HepG2 (cell line): ENCODE data around the gene ZBED5. TPM values are rescaled to one million over a fixed set of nuclear protein-coding genes. Genes with fewer than 3 reads are reported as not detected.

ENCODE experiments used
- ATAC-seq: fragments of 200-7000 bp; cut with Tn5 transposase; 3 replicates; pipeline ENCODE4 v1.9.1; 2020; ENCODE audit warnings: mild to moderate bottlenecking, moderate library complexity
- BruUV-seq: library from RNA; stranded (reverse); fragments of 400-500 nt; replicated peaks from 2 replicates; lab custom pipeline; 2021; lab: Mats Ljungman, UMichigan
- CTCF ChIA-PET: fragments of 300-600 bp; formaldehyde crosslinking; extraction: SDS; loops from one replicate; lab custom pipeline; 2021; ENCODE audit warnings: low total read pairs, inconsistent platforms, low intra/inter-chr PET ratio; lab: Yijun Ruan, JAX
- POLR2A ChIA-PET: fragments of 350-600 bp; sonication (Branson Sonifier 250); formaldehyde crosslinking; loops from one replicate; lab custom pipeline; 2020; ENCODE audit warnings: antibody characterized with exemption, inconsistent platforms; lab: Yijun Ruan, JAX
- DNase-seq: peaks from one replicate; pipeline ENCODE4 v3.0.0-alpha.2; 2015; ENCODE audit warnings: low spot score
- FAIRE-seq: peaks from 3 replicates; lab custom pipeline; 2011; peaks lifted over from hg19 to GRCh38; lab: Jason Lieb, UNC
- H2AFZ ChIP-seq: one replicate; pipeline ENCODE4 v1.6.1; 2011; ENCODE audit warnings: low read length, inconsistent platforms
- H3K27ac ChIP-seq: fragments of 300-600 bp; 3 replicates; pipeline ENCODE4 v1.8.0; 2011; ENCODE audit warnings: mixed run types, mild to moderate bottlenecking, mixed read lengths, low read length, inconsistent platforms; ENCODE audit not compliant: insufficient read depth; ENCODE audit errors: extremely low read length
- H3K27me3 ChIP-seq, 2 experiments: fragments of 200-600 bp in 1 of 2; 2 replicates in 1 of 2; 3 replicates in 1 of 2; pipeline versions ENCODE4 v1.6.0 to v1.8.0; 2011; ENCODE audit warnings: low read length in 2 of 2, mild to moderate bottlenecking in 2 of 2, moderate library complexity in 2 of 2, inconsistent platforms in 1 of 2; ENCODE audit not compliant: insufficient read depth in 2 of 2, control insufficient read depth in 1 of 2
- H3K36me3 ChIP-seq, 2 experiments: fragments of 200-600 bp in 1 of 2; replicated peaks in 1 of 2; 2 replicates in 1 of 2; 3 replicates in 1 of 2; pipeline versions ENCODE4 v1.5.1 to v1.8.0; 2011; ENCODE audit warnings: low read length in 2 of 2, inconsistent platforms in 1 of 2; ENCODE audit not compliant: insufficient read depth in 2 of 2, control insufficient read depth in 1 of 2
- H3K4me1 ChIP-seq: 2 replicates; pipeline ENCODE4 v1.5.1; 2012; ENCODE audit warnings: low read length, inconsistent platforms; ENCODE audit not compliant: insufficient read depth
- H3K4me2 ChIP-seq: 2 replicates; pipeline ENCODE4 v1.6.0; 2011; ENCODE audit warnings: low read depth, low read length, inconsistent platforms
- H3K4me3 ChIP-seq, 3 experiments: fragments of 200-600 bp in 1 of 3; sonication (generic), shearing (Covaris generic) in 1 of 3; replicated peaks in 1 of 3; 2 replicates each; pipeline ENCODE4 v1.5.1; 2011 to 2016; ENCODE audit warnings: low read length in 3 of 3, inconsistent platforms in 2 of 3, low read depth in 2 of 3, mild to moderate bottlenecking in 2 of 3, control low read depth in 1 of 3, mixed read lengths in 1 of 3; ENCODE audit not compliant: insufficient read depth in 1 of 3
- H3K79me2 ChIP-seq: one replicate; pipeline ENCODE4 v1.6.1; 2011; ENCODE audit warnings: low read length, inconsistent platforms; ENCODE audit not compliant: insufficient read depth
- H3K9ac ChIP-seq: 2 replicates; pipeline ENCODE4 v1.6.0; 2011; ENCODE audit warnings: mild to moderate bottlenecking, low read depth, low read length, inconsistent platforms; ENCODE audit not compliant: insufficient read depth
- H3K9me3 ChIP-seq: 2 replicates; pipeline ENCODE4 v1.5.1; 2012; ENCODE audit warnings: mild to moderate bottlenecking, low read length
- H4K20me1 ChIP-seq: 2 replicates; pipeline ENCODE4 v1.6.0; 2011; ENCODE audit warnings: inconsistent platforms, mild to moderate bottlenecking, low read length, moderate library complexity; ENCODE audit not compliant: insufficient read depth
- BORCS8-MEF2B ChIP-seq: sonication (generic); formaldehyde crosslinking; IDR thresholded peaks from 2 replicates; pipeline ENCODE4 v1.8.0; 2022; ENCODE audit warnings: mild to moderate bottlenecking, missing genetic modification reagents
- CBX2 ChIP-seq, 2 experiments: fragments of 200-600 bp in 1 of 2; sonication (generic); formaldehyde crosslinking in 1 of 2; IDR thresholded peaks; 2 replicates each; pipeline versions ENCODE4 v1.7.0 to v1.8.1; 2018 to 2022; ENCODE audit warnings: low read depth in 2 of 2, low read length in 1 of 2, mild to moderate bottlenecking in 1 of 2, missing genetic modification reagents in 1 of 2
- FUBP1 ChIP-seq: sonication (generic); formaldehyde crosslinking; IDR thresholded peaks from 2 replicates; pipeline ENCODE4 v1.5.1; 2020; ENCODE audit warnings: missing genetic modification reagents, mild to moderate bottlenecking, borderline replicate concordance
- HOXA3 ChIP-seq: sonication (generic); formaldehyde crosslinking; IDR thresholded peaks from 2 replicates; pipeline ENCODE4 v1.5.0; 2020; ENCODE audit warnings: missing genetic modification reagents
- RNF2 ChIP-seq: fragments of 450-650 bp; conservative IDR thresholded peaks from 2 replicates; pipeline ENCODE4 v1.6.1; 2016; ENCODE audit warnings: low read depth
- RXRA ChIP-seq: sonication (generic); formaldehyde crosslinking; IDR thresholded peaks from 2 replicates; pipeline ENCODE4 v1.5.1; 2020; ENCODE audit warnings: missing genetic modification reagents
- SP140L ChIP-seq: sonication (generic); formaldehyde crosslinking; IDR thresholded peaks from 2 replicates; pipeline ENCODE4 v1.4.0; 2020; ENCODE audit warnings: missing genetic modification reagents, borderline replicate concordance
- ZC3H13 ChIP-seq: sonication (generic); formaldehyde crosslinking; IDR thresholded peaks from 2 replicates; pipeline ENCODE4 v1.8.1; 2023; ENCODE audit warnings: mild to moderate bottlenecking, missing genetic modification reagents, moderate library complexity
- ZNF468 ChIP-seq: sonication (generic); formaldehyde crosslinking; IDR thresholded peaks from 2 replicates; pipeline ENCODE4 v1.8.0; 2022; ENCODE audit warnings: mild to moderate bottlenecking, moderate library complexity, missing genetic modification reagents
- WGBS: methylation state at CpG from one replicate; pipeline ENCODE4 v1.1.6; 2017; ENCODE audit warnings: low lambda C conversion rate; 5-methylcytosine and 5-hydroxymethylcytosine counted together
- in situ Hi-C: cut with HindIII; loops from 2 replicates; pipeline ENCODE4 v1.10.0; 2017; ENCODE audit warnings: low pct_unique_long_range_greater_than_20kb; ENCODE audit not compliant: extremely low pct_ligation_motif_present
- intact Hi-C: fragments of 100-400 bp; cut with micrococcal nuclease; formaldehyde crosslinking; loops from one replicate; pipeline ENCODE4 v1.10.0; 2022; ENCODE audit not compliant: unreplicated experiment
- polyA plus RNA-seq, 8 experiments: library from polyadenylated mRNA; depleted of rRNA in 3 of 8; stranded (reverse) in 7 of 8; unstranded in 1 of 8; fragments of >200 nt; fragmentation: Illumina TruSeq in 4 of 8; extraction: Trizol in 4 of 8; gene quantifications; 2 replicates each; pipeline versions ENCODE4 v1.2.1 to v1.2.3, GENCODE V29; 2011 to 2016; ENCODE audit warnings: low read depth in 4 of 8, missing spikeins in 1 of 8, mixed read lengths in 1 of 8; ENCODE audit not compliant: insufficient read depth in 1 of 8
- total RNA-seq, 5 experiments: library from RNA; depleted of rRNA; stranded (reverse); fragments of >200 nt; fragmentation: Illumina TruSeq; extraction: Trizol; gene quantifications; 2 replicates each; pipeline ENCODE4 v1.2.3, GENCODE V29; 2016; ENCODE audit warnings: low read depth in 1 of 5
- TF ChIP-seq, protein P1 (sequence below): sonication (generic); formaldehyde crosslinking; IDR thresholded peaks from 2 replicates; pipeline ENCODE4 v1.4.0; 2020; ENCODE audit warnings: mild to moderate bottlenecking, missing genetic modification reagents, borderline replicate concordance
- TF ChIP-seq, protein P2 (sequence below): sonication (generic); formaldehyde crosslinking; conservative IDR thresholded peaks from 2 replicates; pipeline ENCODE4 v1.8.0; 2022; ENCODE audit warnings: mild to moderate bottlenecking, moderate library complexity, missing genetic modification reagents

Gene ZBED5
- total and polyA plus RNA-seq, 2 of the 13 experiments (the other 11 are each of a cell fraction or from before 2014, with no cell fraction given): 18.2 to 38.6 TPM

DNA sequence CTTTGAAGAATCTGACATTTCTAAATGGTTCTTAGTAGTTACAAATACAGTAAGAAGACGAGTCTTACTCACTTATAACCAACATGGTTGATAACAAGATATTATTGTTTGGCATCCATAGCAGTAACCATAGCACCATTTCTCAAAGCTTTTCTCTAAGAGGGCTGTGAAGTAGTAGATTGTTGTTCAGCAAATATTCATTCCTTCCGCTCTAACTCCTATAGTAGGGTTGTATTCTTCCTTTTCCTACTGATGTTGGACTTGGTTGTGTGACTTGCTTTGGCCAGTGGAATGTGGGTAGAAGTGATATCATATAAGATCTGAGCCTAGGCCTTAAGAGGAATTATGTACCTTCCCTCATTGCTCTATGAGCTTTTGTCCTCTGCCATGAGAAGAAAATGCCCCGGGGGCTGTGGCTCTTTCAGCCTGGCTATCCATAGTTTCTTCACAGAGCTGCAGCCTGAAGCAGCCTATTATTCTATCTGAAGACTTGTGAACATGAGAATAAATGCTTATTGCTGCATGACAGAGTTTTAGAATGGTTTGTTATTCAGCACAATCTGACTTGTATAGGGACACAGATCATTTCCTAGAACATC is 28.9 kb upstream of the ZBED5 start (continued):
- TF ChIP-seq, protein P1, sequence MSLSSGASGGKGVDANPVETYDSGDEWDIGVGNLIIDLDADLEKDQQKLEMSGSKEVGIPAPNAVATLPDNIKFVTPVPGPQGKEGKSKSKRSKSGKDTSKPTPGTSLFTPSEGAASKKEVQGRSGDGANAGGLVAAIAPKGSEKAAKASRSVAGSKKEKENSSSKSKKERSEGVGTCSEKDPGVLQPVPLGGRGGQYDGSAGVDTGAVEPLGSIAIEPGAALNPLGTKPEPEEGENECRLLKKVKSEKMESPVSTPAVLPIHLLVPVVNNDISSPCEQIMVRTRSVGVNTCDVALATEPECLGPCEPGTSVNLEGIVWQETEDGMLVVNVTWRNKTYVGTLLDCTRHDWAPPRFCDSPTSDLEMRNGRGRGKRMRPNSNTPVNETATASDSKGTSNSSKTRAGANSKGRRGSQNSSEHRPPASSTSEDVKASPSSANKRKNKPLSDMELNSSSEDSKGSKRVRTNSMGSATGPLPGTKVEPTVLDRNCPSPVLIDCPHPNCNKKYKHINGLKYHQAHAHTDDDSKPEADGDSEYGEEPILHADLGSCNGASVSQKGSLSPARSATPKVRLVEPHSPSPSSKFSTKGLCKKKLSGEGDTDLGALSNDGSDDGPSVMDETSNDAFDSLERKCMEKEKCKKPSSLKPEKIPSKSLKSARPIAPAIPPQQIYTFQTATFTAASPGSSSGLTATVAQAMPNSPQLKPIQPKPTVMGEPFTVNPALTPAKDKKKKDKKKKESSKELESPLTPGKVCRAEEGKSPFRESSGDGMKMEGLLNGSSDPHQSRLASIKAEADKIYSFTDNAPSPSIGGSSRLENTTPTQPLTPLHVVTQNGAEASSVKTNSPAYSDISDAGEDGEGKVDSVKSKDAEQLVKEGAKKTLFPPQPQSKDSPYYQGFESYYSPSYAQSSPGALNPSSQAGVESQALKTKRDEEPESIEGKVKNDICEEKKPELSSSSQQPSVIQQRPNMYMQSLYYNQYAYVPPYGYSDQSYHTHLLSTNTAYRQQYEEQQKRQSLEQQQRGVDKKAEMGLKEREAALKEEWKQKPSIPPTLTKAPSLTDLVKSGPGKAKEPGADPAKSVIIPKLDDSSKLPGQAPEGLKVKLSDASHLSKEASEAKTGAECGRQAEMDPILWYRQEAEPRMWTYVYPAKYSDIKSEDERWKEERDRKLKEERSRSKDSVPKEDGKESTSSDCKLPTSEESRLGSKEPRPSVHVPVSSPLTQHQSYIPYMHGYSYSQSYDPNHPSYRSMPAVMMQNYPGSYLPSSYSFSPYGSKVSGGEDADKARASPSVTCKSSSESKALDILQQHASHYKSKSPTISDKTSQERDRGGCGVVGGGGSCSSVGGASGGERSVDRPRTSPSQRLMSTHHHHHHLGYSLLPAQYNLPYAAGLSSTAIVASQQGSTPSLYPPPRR (CRISPR knock-in tag): no peak

DNA sequence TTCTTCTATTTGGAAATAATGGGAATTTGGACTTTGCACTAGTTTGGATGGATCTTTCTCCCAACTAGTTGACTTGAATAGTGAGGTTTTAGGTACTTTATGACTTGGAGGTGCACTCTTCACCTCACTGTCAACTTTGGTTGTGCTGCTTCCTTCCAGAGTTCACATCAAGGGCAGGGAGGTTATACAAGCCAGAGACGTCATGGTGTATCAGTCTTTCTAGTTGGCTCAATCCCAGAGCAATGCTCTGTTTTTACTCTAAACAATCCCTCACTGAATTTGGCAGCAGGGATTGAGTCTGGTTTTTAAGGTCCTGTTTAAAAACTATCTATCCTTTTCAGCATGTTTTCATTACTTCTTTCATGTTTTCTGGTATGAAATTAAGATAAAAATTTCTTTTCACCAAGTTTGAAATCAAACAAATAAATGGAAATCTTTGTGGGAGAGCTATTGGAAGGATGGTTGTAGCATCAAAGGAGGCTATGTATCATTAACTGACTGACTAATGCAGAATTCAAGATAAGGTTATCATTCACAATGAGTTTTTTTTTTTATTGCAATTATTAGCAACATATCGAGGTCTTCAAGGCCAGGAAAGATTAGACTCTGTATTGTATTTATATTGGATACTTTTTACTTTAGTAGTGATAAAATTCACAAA is 28.0 kb upstream of the ZBED5 start:
- DNase-seq (no peak), ATAC-seq (no peak), FAIRE-seq (no peak)
- in situ Hi-C loops: no loop called here
- BruUV-seq: no TSS peak
- no peak overlapping the region for H3K9ac ChIP-seq
- H3K4me1 ChIP-seq: no peaks in the 10 kb centered on the region
- H3K4me3 ChIP-seq: no peak overlapping the region
- H4K20me1 ChIP-seq: no peaks in the 10 kb centered on the region
- H2AFZ ChIP-seq: no peak overlapping the region
- CTCF ChIA-PET: no interaction called here
- no peak overlapping the region for H3K27ac ChIP-seq
- no peaks in the 10 kb centered on the region for H3K9me3 ChIP-seq
- no peak overlapping the region for H3K4me2 ChIP-seq
- POLR2A ChIA-PET: no interaction called here
- intact Hi-C loops: no loop called here
- no peaks in the 10 kb centered on the region for H3K79me2 ChIP-seq
- no peaks in the 10 kb centered on the region for H3K36me3 ChIP-seq
- WGBS: 1% methylated on average over 2 of the region's 2 CpGs
- no peaks in the 10 kb centered on the region for H3K27me3 ChIP-seq
- TF ChIP-seq RNF2 (no peak), RXRA (CRISPR knock-in tag) (no peak), HOXA3 (no peak), CBX2 (IDR thresholded peaks at IDR 0.05; ENCODE audit: low read depth, low read length) (no peak), CBX2 (CRISPR knock-in tag; IDR thresholded peaks at IDR 0.05; ENCODE audit: low read depth) (no peak), BORCS8-MEF2B (CRISPR knock-in tag) (no peak), FUBP1 (CRISPR knock-in tag) (no peak), SP140L (no peak), ZC3H13 (CRISPR knock-in tag) (no peak), ZNF468 (CRISPR knock-in tag) (no peak)
- TF ChIP-seq, protein P2, sequence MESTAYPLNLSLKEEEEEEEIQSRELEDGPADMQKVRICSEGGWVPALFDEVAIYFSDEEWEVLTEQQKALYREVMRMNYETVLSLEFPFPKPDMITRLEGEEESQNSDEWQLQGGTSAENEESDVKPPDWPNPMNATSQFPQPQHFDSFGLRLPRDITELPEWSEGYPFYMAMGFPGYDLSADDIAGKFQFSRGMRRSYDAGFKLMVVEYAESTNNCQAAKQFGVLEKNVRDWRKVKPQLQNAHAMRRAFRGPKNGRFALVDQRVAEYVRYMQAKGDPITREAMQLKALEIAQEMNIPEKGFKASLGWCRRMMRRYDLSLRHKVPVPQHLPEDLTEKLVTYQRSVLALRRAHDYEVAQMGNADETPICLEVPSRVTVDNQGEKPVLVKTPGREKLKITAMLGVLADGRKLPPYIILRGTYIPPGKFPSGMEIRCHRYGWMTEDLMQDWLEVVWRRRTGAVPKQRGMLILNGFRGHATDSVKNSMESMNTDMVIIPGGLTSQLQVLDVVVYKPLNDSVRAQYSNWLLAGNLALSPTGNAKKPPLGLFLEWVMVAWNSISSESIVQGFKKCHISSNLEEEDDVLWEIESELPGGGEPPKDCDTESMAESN (CRISPR knock-in tag): no peak
